GM23338 (cell line): ENCODE data around the gene SMYD1. TPM values are rescaled to one million over a fixed set of nuclear protein-coding genes. Genes with fewer than 3 reads are reported as not detected.

ENCODE experiments used
- ATAC-seq: fragments of 200-7000 bp; cut with Tn5 transposase; 3 replicates; pipeline ENCODE4 v1.9.1; 2020
- DNase-seq: peaks from one replicate; pipeline ENCODE4 v3.0.0-alpha.2; 2015; ENCODE audit warnings: low spot score
- H2AFZ ChIP-seq: fragments of 200-600 bp; sonication (generic); 2 replicates; pipeline ENCODE4 v1.8.0; 2016; ENCODE audit warnings: antibody characterized with exemption, mild to moderate bottlenecking, moderate library complexity
- H3F3A ChIP-seq: fragments of 200-600 bp; sonication (generic); replicated peaks from 2 replicates; pipeline ENCODE4 v1.8.0; 2017; ENCODE audit warnings: antibody characterized with exemption, mixed run types, low read depth
- H3K27ac ChIP-seq: fragments of 200-600 bp; sonication (generic); 2 replicates; pipeline ENCODE4 v1.6.1; 2016; ENCODE audit warnings: low read depth
- H3K27me3 ChIP-seq: fragments of 200-600 bp; sonication (generic); 2 replicates; pipeline ENCODE4 v1.8.0; 2016; ENCODE audit warnings: mild to moderate bottlenecking, mixed run types, moderate library complexity; ENCODE audit not compliant: insufficient read depth
- H3K36me3 ChIP-seq: fragments of 200-600 bp; sonication (generic); 2 replicates; pipeline ENCODE4 v1.8.0; 2016; ENCODE audit warnings: mild to moderate bottlenecking; ENCODE audit not compliant: insufficient read depth
- H3K4me1 ChIP-seq: fragments of 200-600 bp; sonication (generic); 2 replicates; pipeline ENCODE4 v1.8.0; 2016; ENCODE audit warnings: mild to moderate bottlenecking, moderate library complexity; ENCODE audit not compliant: insufficient read depth
- H3K4me2 ChIP-seq: fragments of 200-600 bp; sonication (generic); 2 replicates; pipeline ENCODE4 v1.7.1; 2017; ENCODE audit warnings: mixed run types
- H3K4me3 ChIP-seq: fragments of 200-600 bp; sonication (generic); 2 replicates; pipeline ENCODE4 v1.6.1; 2016; ENCODE audit warnings: mixed run types
- H3K79me2 ChIP-seq: fragments of 200-600 bp; sonication (generic); replicated peaks from 2 replicates; pipeline ENCODE4 v1.8.0; 2017; ENCODE audit warnings: mild to moderate bottlenecking; ENCODE audit not compliant: insufficient read depth
- H3K9me2 ChIP-seq: fragments of 200-600 bp; sonication (generic); 2 replicates; pipeline ENCODE4 v1.8.0; 2017; ENCODE audit not compliant: insufficient read depth
- H4K20me1 ChIP-seq: fragments of 200-600 bp; sonication (generic); replicated peaks from 2 replicates; pipeline ENCODE4 v1.8.0; 2017; ENCODE audit warnings: mild to moderate bottlenecking; ENCODE audit not compliant: insufficient read depth
- H3K27ac Mint-ChIP-seq: 2 replicates; pipeline ENCODE4 v1.8.0; 2020; ENCODE audit warnings: inconsistent platforms, mild to moderate bottlenecking, moderate library complexity, mixed read lengths
- H3K27me3 Mint-ChIP-seq: 3 replicates; pipeline ENCODE4 v1.8.0; 2022; ENCODE audit warnings: low read depth, mild to moderate bottlenecking, moderate library complexity, mixed read lengths, inconsistent platforms; ENCODE audit not compliant: insufficient read depth, poor library complexity
- H3K36me3 Mint-ChIP-seq: 3 replicates; pipeline ENCODE4 v1.8.0; 2021; ENCODE audit warnings: low read depth, mild to moderate bottlenecking, inconsistent platforms, moderate library complexity, mixed read lengths
- H3K4me1 Mint-ChIP-seq: 3 replicates; pipeline ENCODE4 v1.8.0; 2020; ENCODE audit warnings: mild to moderate bottlenecking, inconsistent platforms, mixed read lengths
- H3K4me3 Mint-ChIP-seq: 3 replicates; pipeline ENCODE4 v1.8.0; 2021; ENCODE audit warnings: moderate library complexity, mild to moderate bottlenecking, inconsistent platforms, mixed read lengths
- H3K9me3 Mint-ChIP-seq: 3 replicates; pipeline ENCODE4 v1.8.0; 2020; ENCODE audit warnings: moderate library complexity, mild to moderate bottlenecking, inconsistent platforms, mixed read lengths
- CREB1 ChIP-seq: fragments of 250-450 bp; sonication (Bioruptor Pico); IDR thresholded peaks from 2 replicates; pipeline ENCODE4 v1.5.0; 2020; ENCODE audit warnings: low read depth, mild to moderate bottlenecking, moderate library complexity
- EZH2 ChIP-seq: fragments of 200-600 bp; sonication (generic); IDR thresholded peaks from one replicate; pipeline ENCODE4 v1.8.0; 2017; ENCODE audit warnings: antibody characterized with exemption, mild to moderate bottlenecking, low read depth; ENCODE audit not compliant: unreplicated experiment
- EZH2phosphoT487 ChIP-seq: fragments of 200-600 bp; sonication (generic); IDR thresholded peaks from one replicate; pipeline ENCODE4 v1.8.1; 2018; ENCODE audit warnings: antibody characterized with exemption; ENCODE audit not compliant: unreplicated experiment
- JUNB ChIP-seq: IDR thresholded peaks from one replicate; pipeline ENCODE4 v1.6.1; 2016; ENCODE audit warnings: antibody characterized with exemption; ENCODE audit not compliant: unreplicated experiment
- NANOG ChIP-seq: IDR thresholded peaks from 2 replicates; pipeline ENCODE4 v1.6.1; 2016; ENCODE audit warnings: antibody characterized with exemption, borderline replicate concordance
- POLR2AphosphoS5 ChIP-seq: IDR thresholded peaks from 2 replicates; pipeline ENCODE4 v1.6.1; 2016; ENCODE audit warnings: antibody characterized with exemption, low read depth
- STAT1 ChIP-seq: IDR thresholded peaks from one replicate; pipeline ENCODE4 v1.6.1; 2016; ENCODE audit warnings: antibody characterized with exemption; ENCODE audit not compliant: unreplicated experiment
- ZNF114 ChIP-seq: fragments of 250-450 bp; sonication (Bioruptor Pico); IDR thresholded peaks from 2 replicates; pipeline ENCODE4 v1.5.0; 2020; ENCODE audit warnings: mild to moderate bottlenecking, moderate library complexity
- ZNF331 ChIP-seq: fragments of 250-450 bp; sonication (Bioruptor Pico); IDR thresholded peaks from 2 replicates; pipeline ENCODE4 v1.5.0; 2020; ENCODE audit warnings: low read depth, mild to moderate bottlenecking, moderate library complexity
- polyA plus RNA-seq: library from polyadenylated mRNA; unstranded; fragments of >200 nt; fragmentation: Nextera tagmentation; extraction: Ambion mirVana; gene quantifications from 2 replicates; pipeline ENCODE4 v1.2.1, GENCODE V29; 2016
- total RNA-seq: library from RNA; depleted of rRNA; stranded (reverse); fragments of >200 nt; shearing (Covaris generic); gene quantifications from 2 replicates; pipeline ENCODE4 v1.2.3, GENCODE V29; 2014
- TF ChIP-seq, protein P1 (sequence below), 2 experiments: fragments of 200-600 bp in 1 of 2; sonication (generic) in 1 of 2; conservative IDR thresholded peaks; 2 replicates each; pipeline versions ENCODE4 v1.5.1 to v1.6.1; 2016 to 2017; ENCODE audit warnings: antibody characterized with exemption in 2 of 2, low read depth in 2 of 2, mild to moderate bottlenecking in 2 of 2, moderate library complexity in 1 of 2
- TF ChIP-seq, protein P2 (sequence below): IDR thresholded peaks from 2 replicates; pipeline ENCODE4 v1.6.1; 2016; ENCODE audit warnings: antibody characterized with exemption
- TF ChIP-seq, protein P3 (sequence below): fragments of 250-450 bp; sonication (Bioruptor Pico); IDR thresholded peaks from 2 replicates; pipeline ENCODE4 v1.5.0; 2020; ENCODE audit warnings: mild to moderate bottlenecking, moderate library complexity
- TF ChIP-seq, protein P4 (sequence below): IDR thresholded peaks from one replicate; pipeline ENCODE4 v1.6.1; 2018; ENCODE audit warnings: antibody characterized with exemption; ENCODE audit not compliant: unreplicated experiment

Gene SMYD1
- total and polyA plus RNA-seq, 2 experiments from 2014 or later = 0.07 TPM; not detected in 1

DNA sequence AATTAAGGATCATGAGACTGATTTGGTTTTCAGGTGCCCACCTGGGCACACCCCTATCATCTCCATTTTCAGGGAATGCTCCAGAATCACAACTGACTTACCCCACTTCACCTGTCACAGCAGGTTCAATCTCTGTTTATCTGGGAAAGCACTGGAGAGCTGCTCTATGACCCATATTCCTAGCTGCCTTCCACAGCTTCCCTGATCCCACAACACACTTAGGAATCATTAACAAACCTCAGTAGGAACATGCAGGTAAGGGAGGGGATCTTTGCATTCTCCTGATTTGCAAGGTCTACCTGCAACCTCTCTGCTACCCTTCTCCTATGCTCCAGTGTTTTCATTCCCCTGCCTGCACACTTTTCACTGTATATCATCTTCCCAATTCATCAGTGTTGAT, 79.0 kb downstream of the SMYD1 start:
- H3K79me2 ChIP-seq = no peaks in the 10 kb centered on the region
- peaks cover 13% of the 10 kb centered on the region; the same call in 2 of the 3 replicates for H3K36me3 Mint-ChIP-seq
- ATAC-seq = no peak

More for the DNA sequence above, 79.0 kb downstream of the SMYD1 start:
- no peak overlapping the region for H3K27ac Mint-ChIP-seq
- no peaks in the 10 kb centered on the region for H3K27me3 Mint-ChIP-seq
- no peaks in the 10 kb centered on the region for H3K4me1 ChIP-seq
- H3K9me3 Mint-ChIP-seq = peaks cover 18% of the 10 kb centered on the region
- no peaks in the 10 kb centered on the region for H3K4me1 Mint-ChIP-seq
- no peaks in the 10 kb centered on the region for H3F3A ChIP-seq
- no peak overlapping the region for H3K4me2 ChIP-seq
- H3K4me3 ChIP-seq = no peak overlapping the region
- 0 out of 2 replicates have a peak, but pooled peaks cover 3% of the 10 kb centered on the region for H3K9me2 ChIP-seq
- no peak overlapping the region for H2AFZ ChIP-seq
- DNase-seq = no peak
- no peak overlapping the region for H3K27ac ChIP-seq
- no peak overlapping the region for H3K4me3 Mint-ChIP-seq
- no peaks in the 10 kb centered on the region for H4K20me1 ChIP-seq
- H3K27me3 ChIP-seq = no peaks in the 10 kb centered on the region
- H3K36me3 ChIP-seq = no peaks in the 10 kb centered on the region
- no peak for TF ChIP-seq CREB1 (CRISPR knock-in tag)
- TF ChIP-seq EZH2 = no peak
- TF ChIP-seq EZH2phosphoT487 = no peak
- no peak for TF ChIP-seq NANOG
- no peak for TF ChIP-seq STAT1
- no peak for TF ChIP-seq POLR2AphosphoS5
- TF ChIP-seq, protein P1, sequence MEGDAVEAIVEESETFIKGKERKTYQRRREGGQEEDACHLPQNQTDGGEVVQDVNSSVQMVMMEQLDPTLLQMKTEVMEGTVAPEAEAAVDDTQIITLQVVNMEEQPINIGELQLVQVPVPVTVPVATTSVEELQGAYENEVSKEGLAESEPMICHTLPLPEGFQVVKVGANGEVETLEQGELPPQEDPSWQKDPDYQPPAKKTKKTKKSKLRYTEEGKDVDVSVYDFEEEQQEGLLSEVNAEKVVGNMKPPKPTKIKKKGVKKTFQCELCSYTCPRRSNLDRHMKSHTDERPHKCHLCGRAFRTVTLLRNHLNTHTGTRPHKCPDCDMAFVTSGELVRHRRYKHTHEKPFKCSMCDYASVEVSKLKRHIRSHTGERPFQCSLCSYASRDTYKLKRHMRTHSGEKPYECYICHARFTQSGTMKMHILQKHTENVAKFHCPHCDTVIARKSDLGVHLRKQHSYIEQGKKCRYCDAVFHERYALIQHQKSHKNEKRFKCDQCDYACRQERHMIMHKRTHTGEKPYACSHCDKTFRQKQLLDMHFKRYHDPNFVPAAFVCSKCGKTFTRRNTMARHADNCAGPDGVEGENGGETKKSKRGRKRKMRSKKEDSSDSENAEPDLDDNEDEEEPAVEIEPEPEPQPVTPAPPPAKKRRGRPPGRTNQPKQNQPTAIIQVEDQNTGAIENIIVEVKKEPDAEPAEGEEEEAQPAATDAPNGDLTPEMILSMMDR (conservative IDR thresholded peaks at IDR 0.05; ENCODE audit: low read depth in 2 of 2) = no peak
- TF ChIP-seq, protein P2, sequence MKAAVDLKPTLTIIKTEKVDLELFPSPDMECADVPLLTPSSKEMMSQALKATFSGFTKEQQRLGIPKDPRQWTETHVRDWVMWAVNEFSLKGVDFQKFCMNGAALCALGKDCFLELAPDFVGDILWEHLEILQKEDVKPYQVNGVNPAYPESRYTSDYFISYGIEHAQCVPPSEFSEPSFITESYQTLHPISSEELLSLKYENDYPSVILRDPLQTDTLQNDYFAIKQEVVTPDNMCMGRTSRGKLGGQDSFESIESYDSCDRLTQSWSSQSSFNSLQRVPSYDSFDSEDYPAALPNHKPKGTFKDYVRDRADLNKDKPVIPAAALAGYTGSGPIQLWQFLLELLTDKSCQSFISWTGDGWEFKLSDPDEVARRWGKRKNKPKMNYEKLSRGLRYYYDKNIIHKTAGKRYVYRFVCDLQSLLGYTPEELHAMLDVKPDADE = no peak
- no peak for TF ChIP-seq JUNB
- TF ChIP-seq ZNF331 = no peak
- TF ChIP-seq, protein P3, sequence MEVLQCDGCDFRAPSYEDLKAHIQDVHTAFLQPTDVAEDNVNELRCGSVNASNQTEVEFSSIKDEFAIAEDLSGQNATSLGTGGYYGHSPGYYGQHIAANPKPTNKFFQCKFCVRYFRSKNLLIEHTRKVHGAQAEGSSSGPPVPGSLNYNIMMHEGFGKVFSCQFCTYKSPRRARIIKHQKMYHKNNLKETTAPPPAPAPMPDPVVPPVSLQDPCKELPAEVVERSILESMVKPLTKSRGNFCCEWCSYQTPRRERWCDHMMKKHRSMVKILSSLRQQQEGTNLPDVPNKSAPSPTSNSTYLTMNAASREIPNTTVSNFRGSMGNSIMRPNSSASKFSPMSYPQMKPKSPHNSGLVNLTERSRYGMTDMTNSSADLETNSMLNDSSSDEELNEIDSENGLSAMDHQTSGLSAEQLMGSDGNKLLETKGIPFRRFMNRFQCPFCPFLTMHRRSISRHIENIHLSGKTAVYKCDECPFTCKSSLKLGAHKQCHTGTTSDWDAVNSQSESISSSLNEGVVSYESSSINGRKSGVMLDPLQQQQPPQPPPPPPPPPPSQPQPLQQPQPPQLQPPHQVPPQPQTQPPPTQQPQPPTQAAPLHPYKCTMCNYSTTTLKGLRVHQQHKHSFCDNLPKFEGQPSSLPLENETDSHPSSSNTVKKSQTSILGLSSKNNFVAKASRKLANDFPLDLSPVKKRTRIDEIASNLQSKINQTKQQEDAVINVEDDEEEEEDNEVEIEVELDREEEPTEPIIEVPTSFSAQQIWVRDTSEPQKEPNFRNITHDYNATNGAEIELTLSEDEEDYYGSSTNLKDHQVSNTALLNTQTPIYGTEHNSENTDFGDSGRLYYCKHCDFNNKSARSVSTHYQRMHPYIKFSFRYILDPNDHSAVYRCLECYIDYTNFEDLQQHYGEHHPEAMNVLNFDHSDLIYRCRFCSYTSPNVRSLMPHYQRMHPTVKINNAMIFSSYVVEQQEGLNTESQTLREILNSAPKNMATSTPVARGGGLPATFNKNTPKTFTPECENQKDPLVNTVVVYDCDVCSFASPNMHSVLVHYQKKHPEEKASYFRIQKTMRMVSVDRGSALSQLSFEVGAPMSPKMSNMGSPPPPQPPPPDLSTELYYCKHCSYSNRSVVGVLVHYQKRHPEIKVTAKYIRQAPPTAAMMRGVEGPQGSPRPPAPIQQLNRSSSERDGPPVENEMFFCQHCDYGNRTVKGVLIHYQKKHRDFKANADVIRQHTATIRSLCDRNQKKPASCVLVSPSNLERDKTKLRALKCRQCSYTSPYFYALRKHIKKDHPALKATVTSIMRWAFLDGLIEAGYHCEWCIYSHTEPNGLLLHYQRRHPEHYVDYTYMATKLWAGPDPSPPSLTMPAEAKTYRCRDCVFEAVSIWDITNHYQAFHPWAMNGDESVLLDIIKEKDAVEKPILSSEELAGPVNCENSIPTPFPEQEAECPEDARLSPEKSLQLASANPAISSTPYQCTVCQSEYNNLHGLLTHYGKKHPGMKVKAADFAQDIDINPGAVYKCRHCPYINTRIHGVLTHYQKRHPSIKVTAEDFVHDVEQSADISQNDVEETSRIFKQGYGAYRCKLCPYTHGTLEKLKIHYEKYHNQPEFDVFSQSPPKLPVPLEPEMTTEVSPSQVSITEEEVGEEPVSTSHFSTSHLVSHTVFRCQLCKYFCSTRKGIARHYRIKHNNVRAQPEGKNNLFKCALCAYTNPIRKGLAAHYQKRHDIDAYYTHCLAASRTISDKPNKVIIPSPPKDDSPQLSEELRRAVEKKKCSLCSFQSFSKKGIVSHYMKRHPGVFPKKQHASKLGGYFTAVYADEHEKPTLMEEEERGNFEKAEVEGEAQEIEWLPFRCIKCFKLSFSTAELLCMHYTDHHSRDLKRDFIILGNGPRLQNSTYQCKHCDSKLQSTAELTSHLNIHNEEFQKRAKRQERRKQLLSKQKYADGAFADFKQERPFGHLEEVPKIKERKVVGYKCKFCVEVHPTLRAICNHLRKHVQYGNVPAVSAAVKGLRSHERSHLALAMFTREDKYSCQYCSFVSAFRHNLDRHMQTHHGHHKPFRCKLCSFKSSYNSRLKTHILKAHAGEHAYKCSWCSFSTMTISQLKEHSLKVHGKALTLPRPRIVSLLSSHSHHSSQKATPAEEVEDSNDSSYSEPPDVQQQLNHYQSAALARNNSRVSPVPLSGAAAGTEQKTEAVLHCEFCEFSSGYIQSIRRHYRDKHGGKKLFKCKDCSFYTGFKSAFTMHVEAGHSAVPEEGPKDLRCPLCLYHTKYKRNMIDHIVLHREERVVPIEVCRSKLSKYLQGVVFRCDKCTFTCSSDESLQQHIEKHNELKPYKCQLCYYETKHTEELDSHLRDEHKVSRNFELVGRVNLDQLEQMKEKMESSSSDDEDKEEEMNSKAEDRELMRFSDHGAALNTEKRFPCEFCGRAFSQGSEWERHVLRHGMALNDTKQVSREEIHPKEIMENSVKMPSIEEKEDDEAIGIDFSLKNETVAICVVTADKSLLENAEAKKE (CRISPR knock-in tag) = no peak
- TF ChIP-seq, protein P4, sequence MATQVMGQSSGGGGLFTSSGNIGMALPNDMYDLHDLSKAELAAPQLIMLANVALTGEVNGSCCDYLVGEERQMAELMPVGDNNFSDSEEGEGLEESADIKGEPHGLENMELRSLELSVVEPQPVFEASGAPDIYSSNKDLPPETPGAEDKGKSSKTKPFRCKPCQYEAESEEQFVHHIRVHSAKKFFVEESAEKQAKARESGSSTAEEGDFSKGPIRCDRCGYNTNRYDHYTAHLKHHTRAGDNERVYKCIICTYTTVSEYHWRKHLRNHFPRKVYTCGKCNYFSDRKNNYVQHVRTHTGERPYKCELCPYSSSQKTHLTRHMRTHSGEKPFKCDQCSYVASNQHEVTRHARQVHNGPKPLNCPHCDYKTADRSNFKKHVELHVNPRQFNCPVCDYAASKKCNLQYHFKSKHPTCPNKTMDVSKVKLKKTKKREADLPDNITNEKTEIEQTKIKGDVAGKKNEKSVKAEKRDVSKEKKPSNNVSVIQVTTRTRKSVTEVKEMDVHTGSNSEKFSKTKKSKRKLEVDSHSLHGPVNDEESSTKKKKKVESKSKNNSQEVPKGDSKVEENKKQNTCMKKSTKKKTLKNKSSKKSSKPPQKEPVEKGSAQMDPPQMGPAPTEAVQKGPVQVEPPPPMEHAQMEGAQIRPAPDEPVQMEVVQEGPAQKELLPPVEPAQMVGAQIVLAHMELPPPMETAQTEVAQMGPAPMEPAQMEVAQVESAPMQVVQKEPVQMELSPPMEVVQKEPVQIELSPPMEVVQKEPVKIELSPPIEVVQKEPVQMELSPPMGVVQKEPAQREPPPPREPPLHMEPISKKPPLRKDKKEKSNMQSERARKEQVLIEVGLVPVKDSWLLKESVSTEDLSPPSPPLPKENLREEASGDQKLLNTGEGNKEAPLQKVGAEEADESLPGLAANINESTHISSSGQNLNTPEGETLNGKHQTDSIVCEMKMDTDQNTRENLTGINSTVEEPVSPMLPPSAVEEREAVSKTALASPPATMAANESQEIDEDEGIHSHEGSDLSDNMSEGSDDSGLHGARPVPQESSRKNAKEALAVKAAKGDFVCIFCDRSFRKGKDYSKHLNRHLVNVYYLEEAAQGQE = no peak
- TF ChIP-seq ZNF114 (CRISPR knock-in tag) = no peak
